ENCODE results near the gene BCL11A. TPM values are rescaled to one million over a fixed set of nuclear protein-coding genes. Genes with fewer than 3 reads are reported as not detected.

The BCL11A gene
- polyA plus RNA-seq, 1 donor from 2014 or later: 44.0 TPM

DNA sequence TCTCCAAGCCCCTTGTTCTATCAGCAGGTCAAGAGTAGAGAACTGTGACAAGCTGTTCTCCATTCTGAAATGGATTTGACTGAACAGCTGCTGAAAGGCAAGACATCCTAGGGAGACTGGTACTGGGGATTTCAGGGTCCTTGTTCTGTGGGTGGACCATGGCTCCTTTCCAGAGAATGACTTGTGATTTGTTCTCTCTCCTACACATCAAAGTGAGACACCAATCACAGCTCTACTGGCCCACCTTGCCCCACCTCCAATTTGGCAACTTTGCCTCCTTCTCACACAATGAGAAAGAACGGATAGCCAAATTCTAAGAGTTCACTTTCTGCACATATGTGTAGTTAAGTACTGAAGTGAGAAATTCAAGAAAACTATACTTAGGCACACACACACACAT, 67.4 kb downstream of the BCL11A start:
- no peaks in the 10 kb centered on the region for H3K9me2 ChIP-seq (ENCODE audit: insufficient read depth, low read length)
- H3K4me3 ChIP-seq (ENCODE audit: low read length): no peak overlapping the region
- no peak overlapping the region for H2AFZ ChIP-seq (ENCODE audit: low read depth, low read length)
- TF ChIP-seq EZH2 (IDR thresholded peaks at IDR 0.05; ENCODE audit: borderline replicate concordance, insufficient read depth, low read length, poor library complexity, severe bottlenecking) (no peak), MXI1 (conservative IDR thresholded peaks at IDR 0.05; ENCODE audit: poor library complexity, severe bottlenecking) (no peak), TAF1 (IDR thresholded peaks at IDR 0.05; ENCODE audit: low read depth) (no peak), RAD21 (conservative IDR thresholded peaks at IDR 0.05) (no peak), SMC3 (conservative IDR thresholded peaks at IDR 0.05; ENCODE audit: poor library complexity) (no peak), EP300 (conservative IDR thresholded peaks at IDR 0.05; ENCODE audit: poor library complexity, severe bottlenecking) (no peak), POLR2AphosphoS5 (IDR thresholded peaks at IDR 0.05) (no peak)
- TF ChIP-seq, protein P1, sequence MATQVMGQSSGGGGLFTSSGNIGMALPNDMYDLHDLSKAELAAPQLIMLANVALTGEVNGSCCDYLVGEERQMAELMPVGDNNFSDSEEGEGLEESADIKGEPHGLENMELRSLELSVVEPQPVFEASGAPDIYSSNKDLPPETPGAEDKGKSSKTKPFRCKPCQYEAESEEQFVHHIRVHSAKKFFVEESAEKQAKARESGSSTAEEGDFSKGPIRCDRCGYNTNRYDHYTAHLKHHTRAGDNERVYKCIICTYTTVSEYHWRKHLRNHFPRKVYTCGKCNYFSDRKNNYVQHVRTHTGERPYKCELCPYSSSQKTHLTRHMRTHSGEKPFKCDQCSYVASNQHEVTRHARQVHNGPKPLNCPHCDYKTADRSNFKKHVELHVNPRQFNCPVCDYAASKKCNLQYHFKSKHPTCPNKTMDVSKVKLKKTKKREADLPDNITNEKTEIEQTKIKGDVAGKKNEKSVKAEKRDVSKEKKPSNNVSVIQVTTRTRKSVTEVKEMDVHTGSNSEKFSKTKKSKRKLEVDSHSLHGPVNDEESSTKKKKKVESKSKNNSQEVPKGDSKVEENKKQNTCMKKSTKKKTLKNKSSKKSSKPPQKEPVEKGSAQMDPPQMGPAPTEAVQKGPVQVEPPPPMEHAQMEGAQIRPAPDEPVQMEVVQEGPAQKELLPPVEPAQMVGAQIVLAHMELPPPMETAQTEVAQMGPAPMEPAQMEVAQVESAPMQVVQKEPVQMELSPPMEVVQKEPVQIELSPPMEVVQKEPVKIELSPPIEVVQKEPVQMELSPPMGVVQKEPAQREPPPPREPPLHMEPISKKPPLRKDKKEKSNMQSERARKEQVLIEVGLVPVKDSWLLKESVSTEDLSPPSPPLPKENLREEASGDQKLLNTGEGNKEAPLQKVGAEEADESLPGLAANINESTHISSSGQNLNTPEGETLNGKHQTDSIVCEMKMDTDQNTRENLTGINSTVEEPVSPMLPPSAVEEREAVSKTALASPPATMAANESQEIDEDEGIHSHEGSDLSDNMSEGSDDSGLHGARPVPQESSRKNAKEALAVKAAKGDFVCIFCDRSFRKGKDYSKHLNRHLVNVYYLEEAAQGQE (IDR thresholded peaks at IDR 0.05; ENCODE audit: borderline replicate concordance): no peak
- TF ChIP-seq, protein P2, sequence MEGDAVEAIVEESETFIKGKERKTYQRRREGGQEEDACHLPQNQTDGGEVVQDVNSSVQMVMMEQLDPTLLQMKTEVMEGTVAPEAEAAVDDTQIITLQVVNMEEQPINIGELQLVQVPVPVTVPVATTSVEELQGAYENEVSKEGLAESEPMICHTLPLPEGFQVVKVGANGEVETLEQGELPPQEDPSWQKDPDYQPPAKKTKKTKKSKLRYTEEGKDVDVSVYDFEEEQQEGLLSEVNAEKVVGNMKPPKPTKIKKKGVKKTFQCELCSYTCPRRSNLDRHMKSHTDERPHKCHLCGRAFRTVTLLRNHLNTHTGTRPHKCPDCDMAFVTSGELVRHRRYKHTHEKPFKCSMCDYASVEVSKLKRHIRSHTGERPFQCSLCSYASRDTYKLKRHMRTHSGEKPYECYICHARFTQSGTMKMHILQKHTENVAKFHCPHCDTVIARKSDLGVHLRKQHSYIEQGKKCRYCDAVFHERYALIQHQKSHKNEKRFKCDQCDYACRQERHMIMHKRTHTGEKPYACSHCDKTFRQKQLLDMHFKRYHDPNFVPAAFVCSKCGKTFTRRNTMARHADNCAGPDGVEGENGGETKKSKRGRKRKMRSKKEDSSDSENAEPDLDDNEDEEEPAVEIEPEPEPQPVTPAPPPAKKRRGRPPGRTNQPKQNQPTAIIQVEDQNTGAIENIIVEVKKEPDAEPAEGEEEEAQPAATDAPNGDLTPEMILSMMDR (IDR thresholded peaks at IDR 0.05; ENCODE audit: poor library complexity, severe bottlenecking): no peak
- H3K27ac ChIP-seq (ENCODE audit: low read length): no peak overlapping the region
- no peaks in the 10 kb centered on the region for H3K27me3 ChIP-seq (ENCODE audit: insufficient read depth, low read depth, low read length)
- no peak overlapping the region for H3K4me2 ChIP-seq (ENCODE audit: low read length)
- H3K36me3 ChIP-seq (ENCODE audit: insufficient read depth, low read length): peaks cover 4% of the 10 kb centered on the region
- peaks cover 3% of the 10 kb centered on the region for H3F3A ChIP-seq (ENCODE audit: insufficient read depth, low read length, poor library complexity, severe bottlenecking)
- H3K79me2 ChIP-seq (replicated peaks; ENCODE audit: insufficient read depth, low read length): peaks cover 72% of the 10 kb centered on the region
- no peaks in the 10 kb centered on the region for H3K9me3 ChIP-seq (ENCODE audit: low read length)
- peaks cover 5% of the 10 kb centered on the region for H4K20me1 ChIP-seq (ENCODE audit: insufficient read depth)
- no peak overlapping the region for H3K9ac ChIP-seq (ENCODE audit: low read length)

DNA sequence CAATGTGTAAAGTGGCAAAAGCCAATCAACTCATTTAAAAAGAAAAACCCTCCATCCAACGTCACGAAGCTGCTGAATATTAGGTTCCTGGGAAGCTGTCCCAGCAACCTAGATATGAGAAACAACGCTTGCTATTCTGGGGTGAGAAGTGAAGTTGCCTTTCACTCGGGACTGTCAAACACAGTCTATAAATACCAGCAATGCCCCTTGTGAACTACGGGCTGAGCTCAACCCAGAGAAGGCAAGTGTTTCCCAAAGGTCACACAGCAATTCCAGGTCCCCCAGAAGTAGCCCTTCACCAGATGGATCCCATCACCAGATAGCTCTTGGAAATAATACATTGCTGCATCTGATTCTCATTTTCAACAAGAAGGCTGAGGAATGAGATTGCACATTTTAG, 67.9 kb downstream of the BCL11A start:
- Histone ChIP-seq H3F3A (ENCODE audit: insufficient read depth, low read length, poor library complexity, severe bottlenecking) (peaks cover 3% of the 10 kb centered on the region), H3K4me3 (ENCODE audit: low read length) (no peak overlapping the region), H3K36me3 (ENCODE audit: insufficient read depth, low read length) (peaks cover 4% of the 10 kb centered on the region), H3K27ac (ENCODE audit: low read length) (no peak overlapping the region), H3K79me2 (replicated peaks; ENCODE audit: insufficient read depth, low read length) (peaks cover 73% of the 10 kb centered on the region), H3K4me2 (ENCODE audit: low read length) (no peak overlapping the region), H4K20me1 (ENCODE audit: insufficient read depth) (peaks cover 5% of the 10 kb centered on the region), H3K9ac (ENCODE audit: low read length) (no peak overlapping the region), H3K9me2 (ENCODE audit: insufficient read depth, low read length) (no peaks in the 10 kb centered on the region), H2AFZ (ENCODE audit: low read depth, low read length) (no peak overlapping the region), H3K27me3 (ENCODE audit: insufficient read depth, low read depth, low read length) (no peaks in the 10 kb centered on the region), H3K9me3 (ENCODE audit: low read length) (no peaks in the 10 kb centered on the region)
- TF ChIP-seq SMC3 (conservative IDR thresholded peaks at IDR 0.05; ENCODE audit: poor library complexity) (no peak), TAF1 (IDR thresholded peaks at IDR 0.05; ENCODE audit: low read depth) (no peak), RAD21 (conservative IDR thresholded peaks at IDR 0.05) (no peak), POLR2AphosphoS5 (IDR thresholded peaks at IDR 0.05) (no peak), MXI1 (conservative IDR thresholded peaks at IDR 0.05; ENCODE audit: poor library complexity, severe bottlenecking) (no peak), EP300 (conservative IDR thresholded peaks at IDR 0.05; ENCODE audit: poor library complexity, severe bottlenecking) (no peak), EZH2 (IDR thresholded peaks at IDR 0.05; ENCODE audit: borderline replicate concordance, insufficient read depth, low read length, poor library complexity, severe bottlenecking) (no peak)
- TF ChIP-seq, protein P2 (IDR thresholded peaks at IDR 0.05; ENCODE audit: poor library complexity, severe bottlenecking): no peak
- TF ChIP-seq, protein P1 (IDR thresholded peaks at IDR 0.05; ENCODE audit: borderline replicate concordance): no peak
